Right lobe of liver (tissue), 6 donors: ENCODE results near the gene UGP2. TPM values are rescaled to one million over a fixed set of nuclear protein-coding genes. Genes with fewer than 3 reads are reported as not detected.
A peak's percentile ranks its signal among the peaks of the same experiment; 100 is the strongest.

Source experiments
- ATAC-seq, 4 donors: fragments of 200-7000 bp; cut with Tn5 transposase; one replicate each; pipeline ENCODE4 v1.9.1; 2020; ENCODE audit warnings: mild to moderate bottlenecking in 4 of 4, moderate library complexity in 4 of 4
- DNase-seq, 3 donors: peaks; one replicate each; pipeline ENCODE4 v3.0.0-alpha.2; 2020
- H3K27ac ChIP-seq, 3 donors: fragments of 200-600 bp; one replicate each; pipeline ENCODE4 v1.8.0; 2022
- H3K27me3 ChIP-seq, 2 donors: fragments of 200-600 bp; one replicate each; pipeline ENCODE4 v1.8.0; 2022
- H3K36me3 ChIP-seq, 4 donors: fragments of 200-600 bp; sonication (generic) in 1 of 4; one replicate each; pipeline versions ENCODE4 v1.5.1 to v1.8.0; 2017 to 2022; ENCODE audit warnings: control low read depth in 1 of 4
- H3K4me1 ChIP-seq, 4 donors: fragments of 200-600 bp; sonication (generic) in 1 of 4; one replicate each; pipeline versions ENCODE4 v1.5.1 to v1.8.0; 2017 to 2022; ENCODE audit warnings: control low read depth in 1 of 4
- H3K4me3 ChIP-seq, 3 donors: fragments of 200-600 bp; one replicate each; pipeline ENCODE4 v1.8.0; 2022
- H3K9me3 ChIP-seq, 4 donors: fragments of 200-600 bp; sonication (generic) in 1 of 4; one replicate each; pipeline versions ENCODE4 v1.5.1 to v1.8.0; 2017 to 2022; ENCODE audit warnings: control low read depth in 1 of 4
- POLR2A ChIP-seq: fragments of 450-650 bp; IDR thresholded peaks from one replicate; pipeline ENCODE4 v1.6.1; 2017; ENCODE audit warnings: antibody characterized with exemption, mild to moderate bottlenecking
- WGBS: methylation state at CpG from one replicate; pipeline ENCODE4 v1.1.6; 2018; ENCODE audit warnings: low coverage, low lambda C conversion rate; ENCODE audit not compliant: insufficient coverage; ENCODE audit errors: missing lambda C conversion rate; 5-methylcytosine and 5-hydroxymethylcytosine counted together
- intact Hi-C, 2 donors: fragments of 100-400 bp; cut with DNase I; formaldehyde crosslinking; loops; one replicate each; pipeline versions ENCODE4 v1.11.2 to v1.14.1; 2022
- total RNA-seq, 6 experiments: library from RNA; depleted of rRNA in 2 of 6; stranded (reverse); fragments of >200 nt in 2 of 6; fragmentation: NEBNext Ultra II Directional in 3 of 6; extraction: Animal tissue kit (Norgen Biotek cat#: 25700) in 3 of 6; gene quantifications; one replicate each; pipeline versions ENCODE4 v1.1.0 to v1.2.4, GENCODE V29; 2016 to 2023
- TF ChIP-seq, protein P1 (sequence below), 4 donors: fragments of 200-600 bp in 3 of 4; fragments of 450-650 bp in 1 of 4; IDR thresholded peaks; one replicate each; pipeline versions ENCODE4 v1.5.1 to v1.8.0; 2016 to 2022; ENCODE audit warnings: antibody characterized with exemption in 4 of 4, mild to moderate bottlenecking in 2 of 4
- donor health status: DM: no; HTN: yes; CAD: no.
- donor health status: DM: no; HTN: no; CAD: no.
- donor health status: DM: no; HTN: no; CAD: no.
- donor health status: DM: no; HTN: yes; CAD: no.
- donor health status: DM: no; HTN: yes; CAD: no.

UGP2 gene
- total RNA-seq, 6 experiments from 2014 or later: 276 to 691 (median 425) TPM

DNA sequence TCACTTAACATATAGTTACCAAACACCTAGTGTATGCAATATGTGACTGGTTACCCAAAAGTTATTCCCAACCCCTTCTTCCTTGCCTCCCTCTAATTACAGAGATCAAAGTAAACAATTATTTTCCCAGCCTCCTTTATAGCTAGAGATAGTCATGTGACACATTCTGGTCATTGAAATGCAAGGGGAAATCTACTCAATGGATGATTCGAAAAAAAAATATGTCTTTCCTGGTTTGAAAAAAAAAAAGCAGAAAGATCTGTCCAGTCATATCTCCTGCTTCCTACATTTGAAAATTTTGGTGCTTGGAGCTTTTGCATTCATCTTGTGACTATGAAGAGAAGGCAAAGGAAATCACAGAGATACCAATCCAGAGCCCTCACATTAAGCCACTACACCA lies 27.6 kb upstream of the UGP2 start:
- H3K36me3 ChIP-seq: no peaks in the 10 kb centered on the region
- DNase-seq (no peak), ATAC-seq (no peak)
- no peak overlapping the region for H3K4me3 ChIP-seq
- no peaks in the 10 kb centered on the region for H3K9me3 ChIP-seq
- WGBS: 68% methylated on average over 1 of the region's 1 CpG
- no peak for TF ChIP-seq POLR2A
- intact Hi-C loops: no loop called here
- H3K27ac ChIP-seq: no peak overlapping the region
- no peaks in the 10 kb centered on the region for H3K27me3 ChIP-seq
- H3K4me1 ChIP-seq: peaks cover 0 to 34% (median 6%) of the 10 kb centered on the region in 4 donors

DNA sequence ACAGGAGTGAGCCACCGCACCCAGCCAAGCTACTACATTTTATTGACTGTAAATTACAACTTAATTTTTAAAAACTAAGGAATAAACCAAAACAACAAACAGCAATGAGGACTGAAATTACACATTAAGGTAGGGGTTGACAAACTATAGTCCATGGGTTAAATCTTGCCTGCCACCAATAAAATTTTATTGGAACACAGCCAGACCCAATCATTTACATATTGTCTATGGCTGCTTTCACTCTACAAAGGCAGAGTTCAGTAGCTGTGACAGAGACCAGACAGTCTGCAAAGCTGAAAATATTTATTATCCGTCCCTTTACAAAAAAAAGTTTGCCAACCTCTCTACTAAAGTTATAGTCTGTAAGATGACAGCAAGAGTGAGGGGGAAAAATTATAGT lies 24.3 kb upstream of the UGP2 start:
- H3K4me1 ChIP-seq: peaks cover 0 to 63% (median 19%) of the 10 kb centered on the region in 4 donors
- no peak overlapping the region for H3K4me3 ChIP-seq
- H3K36me3 ChIP-seq: no peaks in the 10 kb centered on the region
- ATAC-seq (no peak), DNase-seq (no peak)
- TF ChIP-seq, protein P1, sequence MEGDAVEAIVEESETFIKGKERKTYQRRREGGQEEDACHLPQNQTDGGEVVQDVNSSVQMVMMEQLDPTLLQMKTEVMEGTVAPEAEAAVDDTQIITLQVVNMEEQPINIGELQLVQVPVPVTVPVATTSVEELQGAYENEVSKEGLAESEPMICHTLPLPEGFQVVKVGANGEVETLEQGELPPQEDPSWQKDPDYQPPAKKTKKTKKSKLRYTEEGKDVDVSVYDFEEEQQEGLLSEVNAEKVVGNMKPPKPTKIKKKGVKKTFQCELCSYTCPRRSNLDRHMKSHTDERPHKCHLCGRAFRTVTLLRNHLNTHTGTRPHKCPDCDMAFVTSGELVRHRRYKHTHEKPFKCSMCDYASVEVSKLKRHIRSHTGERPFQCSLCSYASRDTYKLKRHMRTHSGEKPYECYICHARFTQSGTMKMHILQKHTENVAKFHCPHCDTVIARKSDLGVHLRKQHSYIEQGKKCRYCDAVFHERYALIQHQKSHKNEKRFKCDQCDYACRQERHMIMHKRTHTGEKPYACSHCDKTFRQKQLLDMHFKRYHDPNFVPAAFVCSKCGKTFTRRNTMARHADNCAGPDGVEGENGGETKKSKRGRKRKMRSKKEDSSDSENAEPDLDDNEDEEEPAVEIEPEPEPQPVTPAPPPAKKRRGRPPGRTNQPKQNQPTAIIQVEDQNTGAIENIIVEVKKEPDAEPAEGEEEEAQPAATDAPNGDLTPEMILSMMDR (IDR thresholded peaks at IDR 0.05): no peak
- no peak for TF ChIP-seq POLR2A
- peak overlapping the region in 1 of 3 donors; percentile 89 for H3K27ac ChIP-seq
- no peaks in the 10 kb centered on the region for H3K27me3 ChIP-seq
- WGBS: 42% methylated on average over 2 of the region's 2 CpGs
- intact Hi-C loops: no loop called here
- no peaks in the 10 kb centered on the region for H3K9me3 ChIP-seq

DNA sequence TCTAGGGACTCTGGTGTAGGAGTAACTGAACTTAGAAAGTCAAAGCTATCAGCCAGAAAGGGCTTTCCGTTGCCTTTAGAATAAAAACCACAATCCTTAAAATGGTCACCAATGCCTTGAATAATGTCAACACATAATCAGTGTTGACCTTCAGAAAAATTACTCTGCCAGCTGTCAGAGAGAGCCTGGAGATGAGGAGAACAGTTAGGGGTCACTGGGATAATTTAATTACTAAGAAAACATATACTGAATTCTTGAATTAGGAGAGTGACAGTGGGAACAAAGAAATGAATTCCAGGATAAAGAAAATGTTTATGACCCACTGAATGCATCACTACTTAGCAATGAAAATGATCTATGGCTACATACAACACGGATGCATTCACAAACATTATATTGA lies 23.4 kb upstream of the UGP2 start:
- WGBS: 89% methylated on average over 2 of the region's 2 CpGs

DNA sequence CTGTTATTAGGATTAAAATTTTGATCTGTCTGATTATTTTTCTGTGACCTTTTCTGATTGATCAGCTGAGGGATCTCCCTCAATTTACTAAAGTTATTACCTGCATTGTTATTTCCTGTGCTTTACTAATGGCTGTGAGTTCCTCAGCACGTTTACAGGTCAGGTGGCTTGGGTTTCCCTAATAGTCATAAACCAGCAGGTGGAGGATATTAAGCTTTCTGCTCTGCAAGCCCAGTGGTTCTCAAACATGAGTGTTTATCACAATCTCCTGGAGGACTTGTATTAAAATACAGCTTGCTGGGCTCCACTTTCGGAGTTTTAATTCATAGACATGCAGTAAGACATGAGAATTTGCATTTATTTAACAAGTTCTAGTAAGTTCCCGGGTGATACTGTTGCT lies 22.4 kb upstream of the UGP2 start:
- TF ChIP-seq POLR2A: no peak
- TF ChIP-seq, protein P1 (IDR thresholded peaks at IDR 0.05): no peak
- 30% methylated on average over 3 of the region's 3 CpGs for WGBS
- ATAC-seq: peak in 1 of 4 donors; percentile 6
- H3K9me3 ChIP-seq: no peaks in the 10 kb centered on the region
- no peak overlapping the region for H3K4me3 ChIP-seq
- H3K4me1 ChIP-seq: peaks cover 0 to 62% (median 21%) of the 10 kb centered on the region in 4 donors
- peak overlapping the region; percentile 66 to 89 (median 75) for H3K27ac ChIP-seq
- H3K36me3 ChIP-seq: no peaks in the 10 kb centered on the region
- H3K27me3 ChIP-seq: no peaks in the 10 kb centered on the region
- no peak for DNase-seq
- intact Hi-C loops: no loop called here

More for the DNA sequence above, 23.4 kb upstream of the UGP2 start:
- intact Hi-C loops: no loop called here
- no peaks in the 10 kb centered on the region for H3K9me3 ChIP-seq
- no peak for ATAC-seq
- H3K4me1 ChIP-seq: peaks cover 0 to 63% (median 21%) of the 10 kb centered on the region in 4 donors
- H3K27ac ChIP-seq: peak overlapping the region in 2 of 3 donors; percentile 75 to 89
- H3K4me3 ChIP-seq: no peak overlapping the region
- no peaks in the 10 kb centered on the region for H3K27me3 ChIP-seq
- DNase-seq: no peak
- TF ChIP-seq, protein P1 (IDR thresholded peaks at IDR 0.05): no peak
- no peak for TF ChIP-seq POLR2A
- no peaks in the 10 kb centered on the region for H3K36me3 ChIP-seq

DNA sequence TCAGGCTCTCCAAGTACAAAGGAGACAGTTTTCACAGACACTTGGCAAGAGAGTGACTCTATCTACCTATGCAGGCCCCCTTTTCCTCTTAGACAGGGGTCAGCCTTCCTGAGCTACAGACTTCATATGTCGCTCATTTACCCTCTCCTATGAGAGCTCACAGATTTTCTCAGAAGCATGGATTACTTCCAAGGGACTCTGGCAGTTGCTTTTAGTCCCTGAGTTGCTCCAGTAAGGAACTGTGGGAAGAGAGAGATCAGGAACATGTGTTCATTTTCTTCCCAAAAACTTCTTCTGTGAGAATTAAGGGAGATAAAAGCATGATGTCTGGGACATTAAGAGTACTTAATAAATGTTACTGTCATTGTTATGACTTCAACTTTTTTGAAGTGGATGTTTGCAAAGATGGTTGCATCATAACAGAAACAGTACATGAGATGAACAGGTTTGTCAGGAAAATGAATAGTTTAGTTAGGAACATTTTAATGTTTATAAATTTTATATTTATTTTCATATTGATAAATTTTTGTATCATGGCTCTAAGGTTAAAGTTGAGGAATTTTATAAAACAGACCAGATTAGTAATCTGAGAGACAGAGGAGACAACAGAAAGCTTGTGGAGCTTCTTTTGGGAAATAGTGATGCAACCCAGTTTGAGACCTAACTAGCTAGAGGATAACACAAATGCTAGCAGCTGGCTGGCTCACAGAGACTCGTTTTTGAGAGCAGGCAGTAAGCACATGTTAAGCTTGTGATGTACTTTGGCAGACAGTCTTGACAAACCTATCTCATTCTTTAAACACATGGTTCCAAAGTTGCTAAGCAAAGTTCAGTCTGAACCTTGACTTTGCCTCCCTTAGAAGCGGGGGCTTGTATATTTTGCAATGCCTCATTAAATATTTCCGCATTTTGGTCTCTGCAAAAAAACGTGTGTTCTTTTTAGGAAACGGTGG lies 21.7 kb upstream of the UGP2 start:
- no peak for TF ChIP-seq POLR2A
- TF ChIP-seq, protein P1 (IDR thresholded peaks at IDR 0.05): no peak
- H3K9me3 ChIP-seq: no peaks in the 10 kb centered on the region
- H3K27me3 ChIP-seq: no peaks in the 10 kb centered on the region
- intact Hi-C loops: no loop called here
- H3K4me3 ChIP-seq: no peak overlapping the region
- H3K4me1 ChIP-seq: peaks cover 0 to 57% (median 21%) of the 10 kb centered on the region in 4 donors
- no peaks in the 10 kb centered on the region for H3K36me3 ChIP-seq
- H3K27ac ChIP-seq: peak overlapping the region; percentile 66 to 89 (median 77)
- 20% methylated on average over 6 of the region's 6 CpGs for WGBS
- ATAC-seq (peak; percentile 79 to 91 (median 86)), DNase-seq (peak; percentile 43 to 83 (median 63))
